GM12892 (cell line): ENCODE measurements around the gene KIAA0040.

ENCODE experiments used
- POLR2A ChIP-seq: IDR thresholded peaks from 2 replicates; pipeline ENCODE4 v1.6.1; 2011; ENCODE audit warnings: low read depth, low read length, control low read depth
- POLR2AphosphoS5 ChIP-seq: IDR thresholded peaks from 2 replicates; pipeline ENCODE4 v1.6.1; 2011; ENCODE audit warnings: low read depth, low read length, control low read depth

GRCh38 chr1:175182201-175182746 is 10.3 kb downstream of the KIAA0040 start:
- no peak for TF ChIP-seq POLR2AphosphoS5
- TF ChIP-seq POLR2A, result no peak
